Neural progenitor cell (in vitro differentiated cells): ENCODE measurements around the gene GPRC5B. TPM values are rescaled to one million over a fixed set of nuclear protein-coding genes. Genes with fewer than 3 reads are reported as not detected.

Experiments used
- DNase-seq: peaks from one replicate; pipeline ENCODE4 v3.0.0-alpha.2; 2016; ENCODE audit warnings: low spot score
- H2AFZ ChIP-seq: fragments of 200-600 bp; sonication (generic); replicated peaks from 2 replicates; pipeline ENCODE4 v1.6.1; 2016; ENCODE audit warnings: antibody characterized with exemption
- H3F3A ChIP-seq: fragments of 200-600 bp; sonication (generic); 2 replicates; pipeline ENCODE4 v1.6.1; 2016; ENCODE audit warnings: antibody characterized with exemption, low read depth
- H3K27ac ChIP-seq: fragments of 200-600 bp; sonication (generic); 2 replicates; pipeline ENCODE4 v1.5.1; 2016; ENCODE audit warnings: mild to moderate bottlenecking
- H3K27me3 ChIP-seq: fragments of 200-600 bp; sonication (generic); 2 replicates; pipeline ENCODE4 v1.6.1; 2016; ENCODE audit warnings: mild to moderate bottlenecking, moderate library complexity
- H3K36me3 ChIP-seq: fragments of 200-600 bp; sonication (generic); 2 replicates; pipeline ENCODE4 v1.5.1; 2016
- H3K4me1 ChIP-seq: fragments of 200-600 bp; sonication (generic); 2 replicates; pipeline ENCODE4 v1.6.1; 2016; ENCODE audit warnings: mixed run types
- H3K4me2 ChIP-seq: fragments of 200-600 bp; sonication (generic); 2 replicates; pipeline ENCODE4 v1.6.1; 2016
- H3K4me3 ChIP-seq: fragments of 200-600 bp; sonication (generic); 2 replicates; pipeline ENCODE4 v1.5.1; 2016
- H3K79me2 ChIP-seq: fragments of 200-600 bp; sonication (generic); 2 replicates; pipeline ENCODE4 v1.6.1; 2016; ENCODE audit warnings: low read depth
- H3K9ac ChIP-seq: fragments of 200-600 bp; sonication (generic); 2 replicates; pipeline ENCODE4 v1.6.1; 2016
- H3K9me3 ChIP-seq: fragments of 200-600 bp; sonication (generic); 2 replicates; pipeline ENCODE4 v1.5.1; 2016; ENCODE audit warnings: low read depth
- H4K20me1 ChIP-seq: fragments of 200-600 bp; sonication (generic); 2 replicates; pipeline ENCODE4 v1.6.1; 2016; ENCODE audit warnings: low read depth
- H3K27ac Mint-ChIP-seq: 3 replicates; pipeline ENCODE4 v1.8.0; 2021; ENCODE audit warnings: mixed read lengths
- H3K27me3 Mint-ChIP-seq: 2 replicates; pipeline ENCODE4 v1.8.0; 2022; ENCODE audit warnings: low read depth, mild to moderate bottlenecking, inconsistent platforms, moderate library complexity, mixed read lengths; ENCODE audit not compliant: insufficient read depth
- H3K36me3 Mint-ChIP-seq: 3 replicates; pipeline ENCODE4 v1.8.0; 2021; ENCODE audit warnings: mixed read lengths
- H3K4me1 Mint-ChIP-seq: 3 replicates; pipeline ENCODE4 v1.8.0; 2021; ENCODE audit warnings: mixed read lengths
- H3K4me3 Mint-ChIP-seq: 3 replicates; pipeline ENCODE4 v1.8.0; 2021; ENCODE audit warnings: mild to moderate bottlenecking, moderate library complexity, mixed read lengths
- H3K9me3 Mint-ChIP-seq: 3 replicates; pipeline ENCODE4 v1.8.0; 2020; ENCODE audit warnings: mixed read lengths
- EZH2 ChIP-seq: fragments of 200-600 bp; sonication (generic); IDR thresholded peaks from 2 replicates; pipeline ENCODE4 v1.6.1; 2017; ENCODE audit warnings: antibody characterized with exemption, mild to moderate bottlenecking, moderate library complexity
- EZH2phosphoT487 ChIP-seq: fragments of 200-600 bp; sonication (generic); IDR thresholded peaks from 2 replicates; pipeline ENCODE4 v1.6.1; 2017; ENCODE audit warnings: antibody characterized with exemption
- total RNA-seq: library from RNA; depleted of rRNA; stranded (reverse); fragments of >200 nt; gene quantifications from 2 replicates; pipeline ENCODE4 v1.2.3, GENCODE V29; 2015; ENCODE audit warnings: low replicate concordance
- TF ChIP-seq, protein P1 (sequence below): fragments of 200-600 bp; sonication (generic); IDR thresholded peaks from 2 replicates; pipeline ENCODE4 v1.5.1; 2017; ENCODE audit warnings: antibody characterized with exemption, mild to moderate bottlenecking

The GPRC5B gene
- total RNA-seq, 1 donor from 2014 or later = 21.1 TPM

DNA sequence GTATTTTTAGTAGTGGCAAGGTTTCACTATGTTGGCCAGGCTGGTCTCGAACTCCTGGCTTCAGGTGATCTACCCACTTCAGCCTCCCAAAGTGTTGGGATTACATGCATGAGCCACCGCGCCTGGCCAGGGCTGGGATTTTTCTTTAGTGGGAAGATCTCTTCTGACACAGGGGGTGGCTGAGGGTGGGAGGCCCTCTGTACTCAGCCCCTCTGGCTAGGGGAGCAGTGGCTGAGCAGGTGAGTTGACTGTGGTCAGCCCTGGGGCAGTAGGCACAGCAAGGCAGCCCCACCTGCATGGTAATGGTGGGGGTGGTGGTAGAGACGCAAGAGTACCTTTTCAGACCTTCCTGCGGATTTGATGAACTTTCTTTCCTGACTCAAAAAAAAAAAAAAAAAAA, 12.3 kb upstream of the GPRC5B start:
- TF ChIP-seq, protein P1, sequence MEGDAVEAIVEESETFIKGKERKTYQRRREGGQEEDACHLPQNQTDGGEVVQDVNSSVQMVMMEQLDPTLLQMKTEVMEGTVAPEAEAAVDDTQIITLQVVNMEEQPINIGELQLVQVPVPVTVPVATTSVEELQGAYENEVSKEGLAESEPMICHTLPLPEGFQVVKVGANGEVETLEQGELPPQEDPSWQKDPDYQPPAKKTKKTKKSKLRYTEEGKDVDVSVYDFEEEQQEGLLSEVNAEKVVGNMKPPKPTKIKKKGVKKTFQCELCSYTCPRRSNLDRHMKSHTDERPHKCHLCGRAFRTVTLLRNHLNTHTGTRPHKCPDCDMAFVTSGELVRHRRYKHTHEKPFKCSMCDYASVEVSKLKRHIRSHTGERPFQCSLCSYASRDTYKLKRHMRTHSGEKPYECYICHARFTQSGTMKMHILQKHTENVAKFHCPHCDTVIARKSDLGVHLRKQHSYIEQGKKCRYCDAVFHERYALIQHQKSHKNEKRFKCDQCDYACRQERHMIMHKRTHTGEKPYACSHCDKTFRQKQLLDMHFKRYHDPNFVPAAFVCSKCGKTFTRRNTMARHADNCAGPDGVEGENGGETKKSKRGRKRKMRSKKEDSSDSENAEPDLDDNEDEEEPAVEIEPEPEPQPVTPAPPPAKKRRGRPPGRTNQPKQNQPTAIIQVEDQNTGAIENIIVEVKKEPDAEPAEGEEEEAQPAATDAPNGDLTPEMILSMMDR = no peak
- TF ChIP-seq EZH2 = no peak
- no peak for TF ChIP-seq EZH2phosphoT487
- H4K20me1 ChIP-seq = peaks cover 8% of the 10 kb centered on the region
- Mint-ChIP-seq H3K36me3 (no peaks in the 10 kb centered on the region), H3K27me3 (peaks cover 22% of the 10 kb centered on the region), H3K4me3 (no peak overlapping the region), H3K4me1 (peaks cover 12% of the 10 kb centered on the region), H3K9me3 (no peaks in the 10 kb centered on the region), H3K27ac (no peak overlapping the region)
- no peak overlapping the region for H3K27ac ChIP-seq
- no peak overlapping the region for H2AFZ ChIP-seq
- H3K9me3 ChIP-seq = no peaks in the 10 kb centered on the region
- peaks cover 3% of the 10 kb centered on the region for H3K4me1 ChIP-seq
- no peak for DNase-seq
- H3K4me3 ChIP-seq = no peak overlapping the region
- H3K27me3 ChIP-seq = peaks cover 19% of the 10 kb centered on the region
- peaks cover 3% of the 10 kb centered on the region for H3F3A ChIP-seq
- H3K36me3 ChIP-seq = no peaks in the 10 kb centered on the region
- H3K4me2 ChIP-seq = no peak overlapping the region
- no peaks in the 10 kb centered on the region for H3K79me2 ChIP-seq
- H3K9ac ChIP-seq = no peak overlapping the region

DNA sequence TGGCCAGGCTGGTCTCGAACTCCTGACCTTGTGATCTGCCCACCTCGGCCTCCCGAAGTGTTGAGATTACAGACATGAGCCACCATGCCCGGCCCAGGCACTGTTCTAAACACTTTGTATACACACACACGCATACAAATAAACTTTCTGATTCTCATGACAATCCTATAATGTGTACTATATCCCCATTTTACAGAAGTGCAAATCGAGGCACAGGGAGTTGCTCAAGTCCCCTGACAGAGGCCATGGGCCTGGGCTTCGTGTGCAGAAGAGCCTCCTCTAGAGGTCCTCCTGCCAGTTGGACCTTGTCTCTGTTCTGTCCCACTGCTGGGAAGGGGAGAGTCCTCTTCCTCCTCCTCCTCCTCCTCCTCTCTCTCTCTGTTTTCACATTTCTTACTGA, 9.9 kb upstream of the GPRC5B start:
- H3K27me3 Mint-ChIP-seq = peaks cover 14% of the 10 kb centered on the region
- Histone ChIP-seq H3K4me3 (no peak overlapping the region), H3F3A (no peaks in the 10 kb centered on the region)

GRCh38 chr16:19892902-19893301, 8.3 kb upstream of the GPRC5B start:
- H3K27ac Mint-ChIP-seq = no peak overlapping the region
- Histone ChIP-seq H3K27ac (no peak overlapping the region), H3K9ac (no peak overlapping the region), H3K4me1 (no peaks in the 10 kb centered on the region), H3K4me3 (no peak overlapping the region), H3K27me3 (no peaks in the 10 kb centered on the region), H3K4me2 (no peak overlapping the region), H3K79me2 (no peaks in the 10 kb centered on the region), H3F3A (no peaks in the 10 kb centered on the region), H4K20me1 (no peaks in the 10 kb centered on the region), H2AFZ (no peak overlapping the region), H3K36me3 (no peaks in the 10 kb centered on the region), H3K9me3 (no peaks in the 10 kb centered on the region)
- H3K36me3 Mint-ChIP-seq = no peaks in the 10 kb centered on the region
- H3K27me3 Mint-ChIP-seq = peaks cover 10% of the 10 kb centered on the region
- H3K9me3 Mint-ChIP-seq = no peaks in the 10 kb centered on the region
- H3K4me1 Mint-ChIP-seq = no peaks in the 10 kb centered on the region
- TF ChIP-seq EZH2phosphoT487 (no peak), EZH2 (no peak)
- TF ChIP-seq, protein P1 = no peak
- H3K4me3 Mint-ChIP-seq = no peak overlapping the region
- no peak for DNase-seq

More for the DNA sequence above, 9.9 kb upstream of the GPRC5B start:
- H3K27ac Mint-ChIP-seq = no peak overlapping the region
- Histone ChIP-seq H2AFZ (no peak overlapping the region), H3K9ac (no peak overlapping the region), H3K4me1 (peaks cover 3% of the 10 kb centered on the region), H3K9me3 (no peaks in the 10 kb centered on the region), H3K27ac (no peak overlapping the region), H3K79me2 (no peaks in the 10 kb centered on the region), H3K27me3 (peaks cover 11% of the 10 kb centered on the region), H3K4me2 (no peak overlapping the region), H4K20me1 (no peaks in the 10 kb centered on the region), H3K36me3 (no peaks in the 10 kb centered on the region)
- no peaks in the 10 kb centered on the region for H3K36me3 Mint-ChIP-seq
- no peaks in the 10 kb centered on the region for H3K9me3 Mint-ChIP-seq
- TF ChIP-seq EZH2 (no peak), EZH2phosphoT487 (no peak)
- TF ChIP-seq, protein P1 = no peak
- peaks cover 7% of the 10 kb centered on the region for H3K4me1 Mint-ChIP-seq
- DNase-seq = no peak
- H3K4me3 Mint-ChIP-seq = no peak overlapping the region
